Tibial artery (tissue), 4 donors: ENCODE results near the gene POLE.

Source experiments
- DNase-seq, 2 donors: peaks; one replicate each; pipeline ENCODE4 v3.0.0-alpha.2; 2019
- H3K27ac ChIP-seq, 2 donors: fragments of 200-600 bp; sonication (generic) in 1 of 2; 1 replicate in 1 of 2; 2 replicates in 1 of 2; pipeline ENCODE4 v1.5.1; 2018 to 2019; ENCODE audit warnings: mild to moderate bottlenecking in 1 of 2
- H3K27me3 ChIP-seq, 2 donors: fragments of 200-600 bp; sonication (generic) in 1 of 2; one replicate each; pipeline versions ENCODE4 v1.5.1 to v1.6.0; 2016 to 2019
- H3K36me3 ChIP-seq, 3 donors: fragments of 200-600 bp; sonication (generic) in 2 of 3; one replicate each; pipeline ENCODE4 v1.5.1; 2016 to 2019; ENCODE audit warnings: mild to moderate bottlenecking in 2 of 3
- H3K4me1 ChIP-seq, 4 donors: fragments of 200-600 bp; sonication (generic) in 2 of 4; 1 replicate in 3 of 4; 2 replicates in 1 of 4; pipeline ENCODE4 v1.5.1; 2016 to 2019
- H3K4me3 ChIP-seq, 2 donors: fragments of 200-600 bp; sonication (generic) in 1 of 2; 1 replicate in 1 of 2; 2 replicates in 1 of 2; pipeline ENCODE4 v1.5.1; 2018 to 2019; ENCODE audit warnings: mild to moderate bottlenecking in 2 of 2
- H3K9me3 ChIP-seq, 3 donors: fragments of 200-600 bp; sonication (generic) in 1 of 3; one replicate each; pipeline ENCODE4 v1.5.1; 2016 to 2019
- CTCF ChIP-seq, 2 experiments: fragments of 200-600 bp in 1 of 2; fragments of 450-650 bp in 1 of 2; IDR thresholded peaks; one replicate each; pipeline ENCODE4 v1.5.1; 2017 to 2019; ENCODE audit warnings: antibody characterized with exemption in 2 of 2, mild to moderate bottlenecking in 1 of 2, moderate library complexity in 1 of 2
- intact Hi-C: fragments of 100-400 bp; cut with DNase I; formaldehyde crosslinking; loops from one replicate; pipeline ENCODE4 v1.15.0; 2023; ENCODE audit warnings: low total_unique reads

The POLE gene

GRCh38 chr12:132622437-132623071 lies 64.6 kb downstream of the POLE start:
- Histone ChIP-seq H3K27ac (no peak overlapping the region), H3K4me1 (peaks cover 0 to 31% (median 12%) of the 10 kb centered on the region in 4 donors), H3K9me3 (peaks cover 0 to 1% (median 0%) of the 10 kb centered on the region in 3 donors), H3K27me3 (peaks cover 5 to 36% of the 10 kb centered on the region in 2 donors), H3K4me3 (no peak overlapping the region), H3K36me3 (peaks cover 0 to 28% (median 22%) of the 10 kb centered on the region in 3 donors)
- no peak for TF ChIP-seq CTCF (IDR thresholded peaks at IDR 0.05)
- intact Hi-C loops, result no loop called here
- DNase-seq, result no peak

GRCh38 chr12:132621657-132622435 lies 65.3 kb downstream of the POLE start:
- peaks cover 0 to 8% (median 6%) of the 10 kb centered on the region in 3 donors for H3K9me3 ChIP-seq
- DNase-seq, result no peak
- H3K36me3 ChIP-seq, result peaks cover 0 to 28% (median 26%) of the 10 kb centered on the region in 3 donors
- peaks cover 0 to 31% (median 12%) of the 10 kb centered on the region in 4 donors for H3K4me1 ChIP-seq
- H3K27me3 ChIP-seq, result peaks cover 7 to 43% of the 10 kb centered on the region in 2 donors
- H3K4me3 ChIP-seq, result no peak overlapping the region
- intact Hi-C loops, result no loop called here
- TF ChIP-seq CTCF (IDR thresholded peaks at IDR 0.05), result no peak
- no peak overlapping the region for H3K27ac ChIP-seq

- Histone ChIP-seq H3K27ac (no peak overlapping the region), H3K9me3 (peaks cover 0 to 16% (median 14%) of the 10 kb centered on the region in 3 donors), H3K36me3 (peaks cover 0 to 31% (median 25%) of the 10 kb centered on the region in 3 donors), H3K27me3 (peaks cover 9 to 51% of the 10 kb centered on the region in 2 donors), H3K4me3 (no peak overlapping the region), H3K4me1 (peaks cover 0 to 31% (median 12%) of the 10 kb centered on the region in 4 donors)
- DNase-seq, result no peak
- no peak for TF ChIP-seq CTCF (IDR thresholded peaks at IDR 0.05)
- intact Hi-C loops, result no loop called here
Observed at GRCh38 chr12:132620899-132621656, 66.1 kb downstream of the POLE start.

- intact Hi-C loops, result no loop called here
- H3K9me3 ChIP-seq, result peaks cover 0 to 19% (median 14%) of the 10 kb centered on the region in 3 donors
Observed at GRCh38 chr12:132620113-132620898, 66.8 kb downstream of the POLE start.

More at GRCh38 chr12:132620113-132620898, 66.8 kb downstream of the POLE start:
- H3K27me3 ChIP-seq, result peaks cover 14 to 59% of the 10 kb centered on the region in 2 donors
- TF ChIP-seq CTCF (IDR thresholded peaks at IDR 0.05), result no peak
- DNase-seq, result no peak
- H3K27ac ChIP-seq, result no peak overlapping the region
- H3K4me1 ChIP-seq, result peaks cover 0 to 31% (median 12%) of the 10 kb centered on the region in 4 donors
- no peak overlapping the region for H3K4me3 ChIP-seq
- peaks cover 0 to 24% (median 17%) of the 10 kb centered on the region in 3 donors for H3K36me3 ChIP-seq
